PC-9 (cell line): ENCODE measurements around the gene SH3GL3.

Experiments used
- EZH2 ChIP-seq: fragments of 200-600 bp; sonication (generic); IDR thresholded peaks from 2 replicates; pipeline ENCODE4 v1.8.0; 2017; ENCODE audit warnings: antibody characterized with exemption, low read depth
- TF ChIP-seq, protein P1 (sequence below): fragments of 200-600 bp; sonication (generic); conservative IDR thresholded peaks from 2 replicates; pipeline ENCODE4 v1.6.1; 2017; ENCODE audit warnings: mixed run types, antibody characterized with exemption, mild to moderate bottlenecking, moderate library complexity

DNA sequence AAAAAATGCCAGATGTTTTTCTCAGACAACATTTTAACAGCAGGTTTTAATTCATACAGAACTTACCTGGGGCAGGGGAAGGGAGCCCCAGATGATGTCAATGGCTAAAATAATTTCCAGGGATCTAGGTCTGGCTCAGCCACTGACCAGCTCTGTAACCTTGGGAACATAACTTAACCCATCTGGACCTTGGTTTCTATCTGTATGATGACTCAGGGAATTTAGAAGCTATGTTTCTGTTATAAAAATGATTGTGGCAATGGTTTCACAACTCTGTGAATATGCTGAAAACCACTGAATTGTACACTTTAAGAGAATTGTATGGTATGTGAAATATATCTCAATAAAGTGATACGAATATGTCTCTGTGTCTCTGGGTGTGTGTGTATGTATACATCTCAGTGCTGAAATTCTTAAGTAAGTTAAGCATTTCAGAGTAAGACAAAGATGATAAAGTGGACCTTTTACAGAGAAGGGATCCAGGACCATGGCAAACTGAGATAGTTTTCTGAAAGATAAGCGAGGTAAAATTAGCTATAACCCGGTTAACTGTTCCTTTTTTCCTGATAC, 2.9 kb downstream of the SH3GL3 start:
- TF ChIP-seq, protein P1, sequence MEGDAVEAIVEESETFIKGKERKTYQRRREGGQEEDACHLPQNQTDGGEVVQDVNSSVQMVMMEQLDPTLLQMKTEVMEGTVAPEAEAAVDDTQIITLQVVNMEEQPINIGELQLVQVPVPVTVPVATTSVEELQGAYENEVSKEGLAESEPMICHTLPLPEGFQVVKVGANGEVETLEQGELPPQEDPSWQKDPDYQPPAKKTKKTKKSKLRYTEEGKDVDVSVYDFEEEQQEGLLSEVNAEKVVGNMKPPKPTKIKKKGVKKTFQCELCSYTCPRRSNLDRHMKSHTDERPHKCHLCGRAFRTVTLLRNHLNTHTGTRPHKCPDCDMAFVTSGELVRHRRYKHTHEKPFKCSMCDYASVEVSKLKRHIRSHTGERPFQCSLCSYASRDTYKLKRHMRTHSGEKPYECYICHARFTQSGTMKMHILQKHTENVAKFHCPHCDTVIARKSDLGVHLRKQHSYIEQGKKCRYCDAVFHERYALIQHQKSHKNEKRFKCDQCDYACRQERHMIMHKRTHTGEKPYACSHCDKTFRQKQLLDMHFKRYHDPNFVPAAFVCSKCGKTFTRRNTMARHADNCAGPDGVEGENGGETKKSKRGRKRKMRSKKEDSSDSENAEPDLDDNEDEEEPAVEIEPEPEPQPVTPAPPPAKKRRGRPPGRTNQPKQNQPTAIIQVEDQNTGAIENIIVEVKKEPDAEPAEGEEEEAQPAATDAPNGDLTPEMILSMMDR = no peak
- no peak for TF ChIP-seq EZH2
